HG03439 (cell line): ENCODE measurements around the gene XRCC4.
"Not testable (repeated sequence)": the region's sequence is repeated elsewhere in the genome, so short reads cannot be mapped to it uniquely, and the experiment has no call there.

Experiments
- ATAC-seq: cut with Tn5 transposase; IDR thresholded peaks from one replicate; pipeline ENCODE4 v1.9.1; 2021; ENCODE audit warnings: mild to moderate bottlenecking, moderate library complexity; ENCODE audit not compliant: unreplicated experiment

Gene XRCC4

GRCh38 chr5:83253720-83254119 lies 176.4 kb downstream of the XRCC4 start:
- ATAC-seq = no peak

GRCh38 chr5:83255268-83255667 lies 177.9 kb downstream of the XRCC4 start:
- no peak for ATAC-seq

GRCh38 chr5:83256091-83256780 lies 178.9 kb downstream of the XRCC4 start:
- no peak for ATAC-seq

- ATAC-seq = not testable (repeated sequence)
Measured at GRCh38 chr5:83257684-83258083, 180.3 kb downstream of the XRCC4 start.

- no peak for ATAC-seq
Measured at GRCh38 chr5:83265318-83265717, 188.0 kb downstream of the XRCC4 start.

- no peak for ATAC-seq
Measured at GRCh38 chr5:83270311-83270710, 193.0 kb downstream of the XRCC4 start.

- ATAC-seq = no peak
Measured at GRCh38 chr5:83277154-83277553, 199.8 kb downstream of the XRCC4 start.

- ATAC-seq = no peak
Measured at GRCh38 chr5:83277953-83278352, 200.6 kb downstream of the XRCC4 start.

- ATAC-seq = no peak
Measured at GRCh38 chr5:83281176-83281575, 203.8 kb downstream of the XRCC4 start.

GRCh38 chr5:83281658-83282057 lies 204.3 kb downstream of the XRCC4 start:
- no peak for ATAC-seq

GRCh38 chr5:83283761-83284160 lies 206.4 kb downstream of the XRCC4 start:
- no peak for ATAC-seq

- no peak for ATAC-seq
Measured at GRCh38 chr5:83285661-83286398, 208.5 kb downstream of the XRCC4 start.

- ATAC-seq = no peak
Measured at GRCh38 chr5:83294246-83294645, 216.9 kb downstream of the XRCC4 start.

GRCh38 chr5:83299353-83299752 lies 222.0 kb downstream of the XRCC4 start:
- no peak for ATAC-seq

GRCh38 chr5:83306572-83307241 lies 229.4 kb downstream of the XRCC4 start:
- peak; percentile 98 for ATAC-seq

GRCh38 chr5:83312663-83313062 lies 235.3 kb downstream of the XRCC4 start:
- ATAC-seq = no peak

- ATAC-seq = no peak
Measured at GRCh38 chr5:83313436-83313835, 236.1 kb downstream of the XRCC4 start.

- no peak for ATAC-seq
Measured at GRCh38 chr5:83321483-83322055, 244.2 kb downstream of the XRCC4 start.

- no peak for ATAC-seq
Measured at GRCh38 chr5:83322273-83322924, 245.1 kb downstream of the XRCC4 start.

- no peak for ATAC-seq
Measured at GRCh38 chr5:83323557-83324180, 246.3 kb downstream of the XRCC4 start.

GRCh38 chr5:83331842-83332241 lies 254.5 kb downstream of the XRCC4 start:
- no peak for ATAC-seq
